ENCODE measurements around the gene BEAN1.

- TF ChIP-seq CREB1 (CRISPR knock-in tag; IDR thresholded peaks at IDR 0.05; ENCODE audit: low read depth) (no peak), CTCF (conservative IDR thresholded peaks at IDR 0.05; ENCODE audit: low read depth in 2 of 2) (no peak), REST (IDR thresholded peaks at IDR 0.05; ENCODE audit: unreplicated experiment) (no peak), ZNF331 (CRISPR knock-in tag; IDR thresholded peaks at IDR 0.05; ENCODE audit: low read depth) (no peak), EZH2phosphoT487 (IDR thresholded peaks at IDR 0.05; ENCODE audit: unreplicated experiment) (no peak), ZNF114 (CRISPR knock-in tag; IDR thresholded peaks at IDR 0.05) (no peak)
These were observed 96.8 kb downstream of the BEAN1 start for GRCh38 chr16:66523861-66524354.

All from GM23338 (cell line).